Measurements from ENCODE around the gene NFE2L1. TPM values are rescaled to one million over a fixed set of nuclear protein-coding genes. Genes with fewer than 3 reads are reported as not detected.

NFE2L1 gene
- total RNA-seq = 143 and 150 TPM in 2 replicates

GRCh38 chr17:48047741-48048383 lies at the start of gene NFE2L1:
Gene NFE2L1, plus strand, starts transcription at chr17:48048359. Its CDS starts 2,760 bp downstream, at chr17:48051119.

GRCh38 chr17:48037036-48037837 lies 10.9 kb upstream of the NFE2L1 start, which contains the start of gene COPZ2:
Gene COPZ2, minus strand, starts transcription at chr17:48037797. Its CDS starts 20 bp downstream, at chr17:48037777.

GRCh38 chr17:48101012-48101720 lies 53.0 kb downstream of the NFE2L1 start, which contains the start of gene CBX1:
Gene CBX1, minus strand, starts transcription at chr17:48101478. Its CDS starts 24,474 bp downstream, at chr17:48077004.

GRCh38 chr17:48107137-48108055 lies 59.2 kb downstream of the NFE2L1 start, which contains the start of gene SNX11:
Gene SNX11, plus strand, starts transcription at chr17:48107766. Its CDS starts 4,278 bp downstream, at chr17:48112044.

Small RNAs within 50 kb of the gene (small RNA-seq; reads per million reads assigned to genes)
- not detected for gene AC004477.2
- gene MIR152 = 2,237 reads per million, percentile 100 among the genes with 10 or more reads in this experiment
- gene RNU6-1201P = not detected

Other genes with a start within 250 kb of the NFE2L1 start
- 6.8 and 10.4 TPM in 2 replicates for gene OSBPL7, start 226.6 kb upstream of the NFE2L1 start, total RNA-seq
- 26.1 and 33.0 TPM in 2 replicates for gene MRPL10, start 216.8 kb upstream of the NFE2L1 start, total RNA-seq
- under 0.01 TPM in 1 of 2 replicates, not detected in the other for gene LRRC46, start 216.7 kb upstream of the NFE2L1 start, total RNA-seq
- gene SCRN2, start 207.1 kb upstream of the NFE2L1 start, total RNA-seq = 28.1 and 50.5 TPM in 2 replicates
- 0.12 and 0.16 TPM in 2 replicates for gene SP6, start 197.2 kb upstream of the NFE2L1 start, total RNA-seq
- gene SP2, start 152.1 kb upstream of the NFE2L1 start, total RNA-seq = 2.8 and 3.3 TPM in 2 replicates
- 40.6 and 49.8 TPM in 2 replicates for gene PNPO, start 106.8 kb upstream of the NFE2L1 start, total RNA-seq
- gene PRR15L, start 90.5 kb upstream of the NFE2L1 start, total RNA-seq = not detected in 2 replicates
- gene CDK5RAP3, start 77.2 kb upstream of the NFE2L1 start, total RNA-seq = 64.2 and 67.0 TPM in 2 replicates
- 64.1 and 95.6 TPM in 2 replicates for gene COPZ2, start 10.6 kb upstream of the NFE2L1 start, total RNA-seq
- gene CBX1, start 53.1 kb downstream of the NFE2L1 start, total RNA-seq = 23.4 and 27.7 TPM in 2 replicates
- gene SNX11, start 59.4 kb downstream of the NFE2L1 start, total RNA-seq = 13.0 and 16.2 TPM in 2 replicates

Data from hair follicle dermal papilla cell (primary cell).